ENCODE results near the gene NPBWR2.

NPBWR2 gene

DNA sequence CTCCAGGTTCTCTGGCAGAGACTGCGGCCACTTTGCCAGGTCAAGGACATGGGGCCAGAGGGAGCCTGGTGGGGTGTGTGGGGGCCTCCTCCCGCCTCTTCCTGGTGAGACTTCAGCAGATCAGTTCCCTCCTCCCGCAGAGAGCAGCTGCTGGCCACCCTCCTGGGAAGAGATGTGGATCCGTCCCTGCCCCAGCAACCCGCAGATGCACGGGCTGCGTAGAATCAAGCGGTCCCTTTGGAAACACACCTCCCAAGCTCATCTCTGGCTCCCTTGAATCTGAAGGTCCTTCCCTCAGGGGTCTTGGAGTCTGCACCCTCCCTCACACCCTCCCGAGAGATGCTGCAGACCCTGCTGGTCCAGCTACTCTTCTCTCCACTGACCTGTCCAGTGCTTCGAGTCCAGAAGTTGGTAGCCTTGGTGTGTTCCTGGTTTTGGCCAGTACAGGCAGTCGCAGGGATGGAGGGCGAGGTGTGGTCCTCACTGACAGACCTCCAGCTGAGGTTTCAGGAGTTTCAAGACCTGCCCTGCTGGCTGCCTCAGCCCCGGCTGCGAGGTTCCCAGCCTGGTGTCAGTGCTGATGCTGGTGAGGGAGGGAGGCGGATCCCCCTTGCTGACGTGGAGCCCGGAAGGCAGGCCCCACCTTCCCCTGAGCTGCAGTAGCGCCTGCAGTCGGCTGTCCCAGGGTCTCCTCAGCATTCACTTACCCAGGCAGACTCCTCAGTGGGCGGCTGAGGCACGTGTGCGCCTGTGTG is at the start of gene NPBWR2:
TSS of gene NPBWR2 (minus strand) at position 585 of the 755 bp plus-strand sequence. CDS start 734 bp downstream, outside the sequence.
- DNase-seq = no peak

DNA sequence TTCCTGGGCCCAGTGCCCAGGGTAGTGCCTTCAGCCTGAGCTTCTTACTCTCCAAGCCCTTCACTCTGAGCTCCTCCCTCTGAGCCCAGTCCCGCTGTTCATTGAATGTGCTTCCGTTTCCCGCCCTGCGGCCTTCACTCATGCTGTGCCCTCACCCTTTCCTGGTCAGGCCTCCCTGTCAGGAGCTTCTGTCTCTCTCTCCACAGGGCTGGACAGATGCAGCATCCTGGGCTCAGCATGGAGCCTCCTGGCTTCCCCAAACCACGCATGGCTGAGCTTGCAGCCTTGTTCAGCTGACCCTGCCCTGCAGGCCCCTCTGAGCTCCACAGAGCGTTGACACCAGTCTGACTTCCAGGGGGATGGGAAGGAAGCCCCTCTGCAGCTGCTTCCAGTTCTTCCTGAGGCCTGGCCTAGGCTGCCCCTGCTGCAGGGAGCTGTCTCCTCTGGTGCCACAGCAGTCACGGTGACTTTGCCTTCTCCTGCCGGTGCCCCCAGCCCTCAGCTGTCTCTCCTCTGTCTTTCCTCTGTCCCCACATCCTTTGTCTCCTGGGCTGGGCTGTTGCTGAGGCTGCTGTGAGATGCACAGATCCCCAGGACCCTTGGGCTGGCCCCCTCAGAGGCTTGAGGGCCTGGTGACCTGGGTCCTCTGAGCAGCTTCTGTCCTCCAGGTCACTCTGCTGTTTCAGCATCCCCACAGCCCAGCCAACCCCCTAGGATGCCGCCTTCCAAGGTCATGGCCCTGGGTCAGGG is 48.9 kb upstream of the NPBWR2 start:
- no peak for DNase-seq

- DNase-seq = no peak
Measured at GRCh38 chr20:64155258-64156135, 48.1 kb upstream of the NPBWR2 start.

- DNase-seq = no peak
Measured at GRCh38 chr20:64154590-64155257, 47.4 kb upstream of the NPBWR2 start.

DNA sequence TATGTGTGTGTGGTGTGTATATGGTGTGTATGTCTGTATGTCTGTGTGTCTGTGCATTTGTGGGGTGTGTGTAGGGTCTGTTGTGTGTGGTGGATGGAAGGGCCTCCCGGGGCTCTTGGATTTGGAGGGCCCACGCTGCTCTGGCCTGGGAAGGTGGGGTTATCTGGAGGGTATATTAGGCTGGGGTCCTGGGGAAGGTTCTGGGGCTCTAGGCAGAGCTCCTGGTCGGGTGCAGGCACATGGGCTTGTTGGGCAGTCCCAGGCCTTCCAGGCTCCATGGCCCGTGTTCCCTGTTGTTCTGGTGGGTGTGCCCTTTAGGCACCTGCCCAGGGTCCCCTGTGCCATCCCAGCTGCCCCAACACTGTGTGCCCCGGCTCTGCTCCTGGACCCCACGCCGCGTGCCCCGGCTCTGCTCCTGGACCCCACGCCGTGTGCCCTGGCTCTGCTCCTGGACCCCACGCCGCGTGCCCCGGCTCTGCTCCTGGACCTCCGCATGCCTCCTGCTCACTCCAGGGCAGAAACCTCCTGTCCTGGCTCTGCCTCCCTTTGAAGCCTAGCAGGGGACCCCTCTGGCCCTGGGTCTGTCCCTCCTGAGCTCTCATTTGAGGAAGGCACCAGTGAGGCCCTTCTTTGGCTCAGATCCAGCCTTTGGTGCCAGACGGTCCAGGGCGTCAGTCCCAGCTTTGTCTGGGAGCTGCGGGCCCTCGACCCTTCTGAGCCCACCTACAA is 46.7 kb upstream of the NPBWR2 start:
- DNase-seq = no peak

GRCh38 chr20:64153410-64153809 is 46.0 kb upstream of the NPBWR2 start:
- DNase-seq = no peak

- DNase-seq = no peak
Measured at GRCh38 chr20:64152906-64153305, 45.5 kb upstream of the NPBWR2 start.

GRCh38 chr20:64151633-64152530 is 44.5 kb upstream of the NPBWR2 start:
- no peak for DNase-seq

DNA sequence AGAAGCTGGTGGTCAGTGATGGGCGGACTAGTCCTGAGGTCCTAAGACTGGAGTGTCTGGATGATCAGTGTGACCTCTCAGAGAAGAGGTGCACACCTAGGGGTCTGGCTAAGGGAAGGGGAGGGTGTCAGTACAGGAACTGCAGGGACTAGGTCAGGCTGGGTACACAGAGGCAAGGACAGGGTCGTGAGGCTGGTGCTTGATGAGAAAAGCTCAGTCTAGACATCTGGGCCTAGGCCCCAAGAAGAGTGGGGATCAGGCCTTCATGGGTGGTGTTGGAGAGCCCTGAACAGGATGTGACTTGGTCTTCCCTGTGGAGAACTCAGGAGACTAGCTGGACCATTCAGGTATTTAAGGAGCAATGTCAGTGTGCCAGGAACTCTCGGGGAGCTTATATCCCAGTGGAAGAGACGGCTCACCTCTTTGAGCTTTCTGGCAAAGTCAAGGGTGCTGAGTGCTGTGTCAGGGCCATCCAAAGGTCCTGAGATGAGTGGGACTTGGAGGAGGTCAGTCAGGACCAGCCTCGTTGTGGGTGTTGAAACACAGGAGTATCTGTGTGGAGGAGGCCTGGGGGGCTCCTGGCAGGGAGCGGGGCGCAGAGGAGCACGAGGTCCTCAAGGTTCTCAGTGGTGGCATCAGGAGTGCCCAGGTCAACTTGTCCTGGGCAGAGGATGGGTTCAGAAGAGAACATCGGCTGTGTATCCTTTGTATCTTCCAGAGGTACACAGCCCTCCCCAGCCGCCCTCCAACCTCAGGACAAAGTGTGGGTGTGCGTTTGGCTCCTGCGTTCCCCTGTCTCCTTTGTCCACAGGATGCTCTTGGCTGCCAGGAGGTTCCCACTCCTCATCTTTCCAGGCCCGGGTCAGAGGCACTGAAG is 43.6 kb upstream of the NPBWR2 start:
- no peak for DNase-seq

- DNase-seq = no peak
Measured at GRCh38 chr20:64149809-64150560, 42.6 kb upstream of the NPBWR2 start.

DNA sequence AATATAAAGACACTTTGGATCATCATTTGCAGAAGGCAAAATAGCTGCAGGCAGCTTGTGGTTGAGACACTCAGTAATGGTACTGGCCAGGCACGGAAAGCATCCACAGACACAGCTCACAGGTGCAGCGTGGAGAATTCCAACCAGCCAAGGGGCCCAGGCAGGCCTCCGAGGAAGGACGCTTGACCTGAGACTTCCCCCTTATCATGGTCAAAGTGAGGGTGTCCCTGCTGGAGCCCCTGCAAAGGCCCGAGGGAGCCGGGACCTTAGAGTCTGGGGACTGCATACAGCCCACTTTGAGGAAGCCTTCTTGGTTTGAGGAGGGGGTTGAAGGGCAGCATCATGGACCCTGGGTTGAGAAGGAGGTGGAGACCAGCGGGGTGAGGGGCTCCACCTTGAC is 41.8 kb upstream of the NPBWR2 start:
- DNase-seq = no peak

GRCh38 chr20:64148581-64148980 is 41.2 kb upstream of the NPBWR2 start:
- no peak for DNase-seq

DNA sequence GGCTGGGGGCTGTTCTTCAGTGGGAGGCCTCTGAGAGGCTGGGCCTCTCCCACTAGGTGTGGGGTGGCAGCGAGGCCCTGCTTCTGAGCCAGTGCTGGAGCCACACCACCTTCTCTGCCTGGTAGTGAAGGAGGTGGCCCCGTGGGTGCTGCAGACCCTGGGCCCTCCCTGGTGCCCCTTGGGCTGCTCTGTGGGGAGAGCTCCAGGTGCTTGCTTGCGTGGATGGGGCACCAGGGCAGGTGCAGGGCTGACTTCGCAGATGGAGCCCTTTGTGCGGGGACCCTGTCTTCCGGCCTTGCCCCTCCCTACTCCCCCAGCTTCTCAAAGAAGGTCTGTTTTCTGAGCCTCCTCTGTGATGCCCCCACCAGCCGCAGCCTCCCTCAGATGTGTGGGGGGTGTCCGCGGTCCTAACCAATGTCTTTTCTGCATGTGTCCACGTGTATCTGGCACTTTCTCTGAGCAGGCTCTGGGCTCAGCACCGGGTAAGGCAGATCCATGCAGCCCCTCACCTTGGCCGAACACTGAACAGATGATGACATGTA is 39.6 kb upstream of the NPBWR2 start:
- DNase-seq = no peak

DNA sequence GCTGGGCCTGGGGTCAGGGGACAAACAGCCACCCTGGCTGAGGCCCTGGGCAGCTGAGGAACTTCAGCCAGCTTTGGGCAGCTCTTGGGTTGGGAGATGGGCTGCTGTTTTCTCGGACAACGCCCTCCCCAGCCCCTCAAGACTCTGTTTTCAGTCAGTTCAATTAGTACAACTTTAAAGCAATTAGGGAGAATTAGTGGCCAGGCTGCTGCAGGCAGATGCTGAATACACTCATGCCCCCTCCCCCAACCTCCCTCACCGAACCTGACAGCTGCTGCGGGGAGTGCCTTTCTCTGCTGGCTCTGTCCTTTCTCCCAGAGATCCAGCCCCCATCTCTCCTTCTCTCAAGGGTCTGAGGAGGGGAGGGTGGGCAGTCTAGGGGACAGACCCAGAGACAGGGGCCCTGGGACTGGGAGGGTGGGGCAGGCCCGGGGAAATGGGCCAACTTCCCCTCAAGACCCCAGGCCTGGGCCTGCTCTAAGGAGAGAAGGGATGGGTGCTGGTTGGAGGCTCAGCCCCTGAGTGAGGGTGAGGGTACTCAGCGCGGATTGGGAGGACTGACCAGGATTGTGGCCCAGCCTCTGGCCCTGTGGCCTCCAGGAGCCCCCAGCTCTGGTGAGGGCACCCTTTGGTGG is 39.1 kb upstream of the NPBWR2 start:
- no peak for DNase-seq

GRCh38 chr20:64145458-64146300 is 38.3 kb upstream of the NPBWR2 start:
- DNase-seq = no peak

DNA sequence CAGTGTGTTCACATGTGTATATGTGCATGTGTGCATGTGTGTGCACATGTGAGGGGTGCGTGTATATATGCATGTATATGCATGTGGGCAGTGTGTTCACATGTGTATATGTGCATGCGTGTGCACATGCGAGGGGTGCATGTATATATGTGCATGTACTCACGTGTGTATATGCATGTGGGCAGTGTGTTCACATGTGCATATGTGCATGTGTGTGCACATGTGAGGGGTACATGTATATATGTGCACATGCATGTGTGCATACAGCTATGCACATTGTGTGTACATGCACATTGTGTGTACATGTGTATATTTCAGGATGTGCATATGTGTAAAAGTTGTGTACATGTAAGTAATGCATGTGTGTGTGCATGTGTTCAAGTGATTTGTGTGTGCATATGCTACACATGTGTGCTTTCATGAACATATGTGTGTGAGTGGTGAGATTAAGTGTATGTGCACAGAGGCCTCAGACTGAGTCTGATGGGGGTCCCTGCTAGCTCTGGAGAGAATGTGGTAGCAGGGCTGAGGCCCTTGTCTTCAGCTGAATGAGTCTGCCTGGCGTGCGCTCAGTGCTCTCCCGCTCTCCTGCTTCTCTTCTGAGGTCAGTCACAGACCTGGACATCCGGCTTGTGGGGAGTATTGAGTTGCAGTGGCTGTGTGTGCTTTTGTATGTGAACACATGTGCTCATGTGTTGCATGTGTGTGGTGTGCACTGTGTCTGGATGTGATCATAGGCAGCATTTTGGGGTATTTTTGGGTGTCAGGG is 37.0 kb upstream of the NPBWR2 start:
- DNase-seq = no peak
